GM12873 (cell line): ENCODE measurements around the gene PLD6.

Source experiments
- TF ChIP-seq, protein P1 (sequence below): IDR thresholded peaks from 2 replicates; pipeline ENCODE4 v1.5.1; 2012; ENCODE audit warnings: low read depth, mild to moderate bottlenecking, moderate library complexity, low read length, control low read depth; ENCODE audit not compliant: insufficient read depth; ENCODE audit errors: missing control alignments

The PLD6 gene, protein sequence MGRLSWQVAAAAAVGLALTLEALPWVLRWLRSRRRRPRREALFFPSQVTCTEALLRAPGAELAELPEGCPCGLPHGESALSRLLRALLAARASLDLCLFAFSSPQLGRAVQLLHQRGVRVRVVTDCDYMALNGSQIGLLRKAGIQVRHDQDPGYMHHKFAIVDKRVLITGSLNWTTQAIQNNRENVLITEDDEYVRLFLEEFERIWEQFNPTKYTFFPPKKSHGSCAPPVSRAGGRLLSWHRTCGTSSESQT

GRCh38 chr17:17206124-17206912, at the start of gene PLD6:
TSS of gene PLD6 (minus strand) at chr17:17206333. CDS start at chr17:17206286, 47 bp downstream.
- TF ChIP-seq, protein P1, sequence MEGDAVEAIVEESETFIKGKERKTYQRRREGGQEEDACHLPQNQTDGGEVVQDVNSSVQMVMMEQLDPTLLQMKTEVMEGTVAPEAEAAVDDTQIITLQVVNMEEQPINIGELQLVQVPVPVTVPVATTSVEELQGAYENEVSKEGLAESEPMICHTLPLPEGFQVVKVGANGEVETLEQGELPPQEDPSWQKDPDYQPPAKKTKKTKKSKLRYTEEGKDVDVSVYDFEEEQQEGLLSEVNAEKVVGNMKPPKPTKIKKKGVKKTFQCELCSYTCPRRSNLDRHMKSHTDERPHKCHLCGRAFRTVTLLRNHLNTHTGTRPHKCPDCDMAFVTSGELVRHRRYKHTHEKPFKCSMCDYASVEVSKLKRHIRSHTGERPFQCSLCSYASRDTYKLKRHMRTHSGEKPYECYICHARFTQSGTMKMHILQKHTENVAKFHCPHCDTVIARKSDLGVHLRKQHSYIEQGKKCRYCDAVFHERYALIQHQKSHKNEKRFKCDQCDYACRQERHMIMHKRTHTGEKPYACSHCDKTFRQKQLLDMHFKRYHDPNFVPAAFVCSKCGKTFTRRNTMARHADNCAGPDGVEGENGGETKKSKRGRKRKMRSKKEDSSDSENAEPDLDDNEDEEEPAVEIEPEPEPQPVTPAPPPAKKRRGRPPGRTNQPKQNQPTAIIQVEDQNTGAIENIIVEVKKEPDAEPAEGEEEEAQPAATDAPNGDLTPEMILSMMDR: no peak

GRCh38 chr17:17254036-17254435, 47.9 kb upstream of the PLD6 start:
- TF ChIP-seq, protein P1: no peak

DNA sequence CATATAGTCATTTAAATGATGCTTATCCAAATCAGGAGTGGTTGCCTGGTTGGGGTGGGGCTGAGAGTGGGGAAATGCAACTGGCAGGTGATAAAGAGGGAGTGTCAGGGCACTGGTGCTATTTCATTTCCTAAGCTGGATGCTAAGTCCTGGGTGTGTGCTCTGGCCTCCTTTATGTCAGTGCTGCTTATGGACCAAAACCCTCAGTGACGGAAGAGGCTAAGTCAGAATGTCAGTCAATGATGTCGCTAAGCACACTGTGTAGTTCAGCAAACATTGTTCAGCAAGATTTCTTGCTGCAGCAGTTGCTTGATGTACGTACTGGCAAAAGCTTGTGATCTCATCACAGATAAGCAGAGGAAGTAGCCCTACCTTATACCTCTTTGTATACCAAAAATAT, 47.3 kb upstream of the PLD6 start:
- TF ChIP-seq, protein P1: no peak

DNA sequence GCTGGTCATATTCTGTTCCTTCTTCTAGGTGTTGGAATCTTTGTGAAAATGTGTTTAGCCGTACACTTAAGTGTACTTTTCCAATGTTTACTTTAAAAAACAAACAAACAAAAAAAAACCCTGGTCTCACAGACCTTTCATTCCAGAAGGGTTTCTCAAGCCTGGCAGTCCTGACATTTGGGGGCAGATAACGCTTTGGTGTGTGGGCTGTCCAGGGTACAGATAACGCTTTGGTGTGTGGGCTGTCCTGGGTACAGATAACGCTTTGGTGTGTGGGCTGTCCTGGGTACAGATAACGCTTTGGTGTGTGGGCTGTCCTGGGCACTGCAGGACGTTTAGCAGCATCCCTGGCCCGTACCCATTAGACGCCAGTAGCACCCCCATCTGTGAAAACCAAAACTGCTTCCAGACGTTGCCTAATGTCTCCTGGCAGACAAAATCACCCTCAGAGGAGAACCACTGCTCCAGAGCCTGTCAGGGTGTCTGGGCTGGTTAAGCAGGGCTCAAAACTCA, 46.1 kb upstream of the PLD6 start:
- TF ChIP-seq, protein P1: no peak

GRCh38 chr17:17246879-17247278, 40.7 kb upstream of the PLD6 start:
- TF ChIP-seq, protein P1: no peak

DNA sequence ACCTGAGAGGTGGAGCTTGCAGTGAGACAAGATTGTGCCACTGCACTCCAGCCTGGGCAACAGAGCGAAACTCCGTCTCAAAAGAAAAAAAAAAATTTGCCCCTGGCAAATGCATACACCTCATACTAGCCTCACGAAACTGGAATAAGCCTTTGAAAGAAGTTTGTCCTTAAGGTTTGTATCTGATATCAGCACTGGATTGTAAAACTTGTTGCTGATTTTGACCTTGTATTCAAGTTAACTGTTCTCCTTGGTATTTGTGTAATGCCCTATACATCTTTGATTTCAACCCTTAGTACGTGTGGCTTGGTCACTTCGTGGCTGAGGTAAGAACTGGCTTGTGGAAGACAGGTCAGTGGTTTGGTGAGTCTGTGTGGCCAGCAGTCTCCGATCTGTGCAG, 37.0 kb upstream of the PLD6 start:
- TF ChIP-seq, protein P1: no peak

DNA sequence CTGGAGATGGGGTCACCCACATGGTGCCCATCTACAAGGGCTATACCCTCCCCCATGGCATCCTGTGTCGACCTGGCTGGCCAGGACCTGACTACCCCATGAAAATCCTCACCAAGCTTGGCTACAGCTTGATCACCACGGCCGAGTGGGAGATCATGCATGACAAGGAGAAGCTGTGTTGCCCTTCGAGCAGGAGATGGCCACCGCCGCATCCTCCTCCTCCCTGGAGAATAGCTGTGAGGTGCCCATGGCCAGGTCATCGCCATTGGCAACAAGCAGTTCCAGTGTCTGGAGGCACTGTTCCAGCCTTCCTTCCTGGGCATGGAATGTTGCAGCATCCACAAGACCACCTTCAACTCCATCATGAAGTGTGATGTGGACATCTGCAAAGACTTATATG, 36.1 kb upstream of the PLD6 start:
- TF ChIP-seq, protein P1: no peak
